Activated CD4-positive, alpha-beta T cell treated with anti-CD3 and anti-CD28 coated beads for 4 hours (primary cell): Measurements from ENCODE around the gene WBP4.
"Not testable (repeated sequence)": the region's sequence is repeated elsewhere in the genome, so short reads cannot be mapped to it uniquely, and the experiment has no call there.

Experiments
- DNase-seq, 2 donors: peaks; one replicate each; pipeline ENCODE4 v3.0.0-alpha.2; 2020

Gene WBP4, protein sequence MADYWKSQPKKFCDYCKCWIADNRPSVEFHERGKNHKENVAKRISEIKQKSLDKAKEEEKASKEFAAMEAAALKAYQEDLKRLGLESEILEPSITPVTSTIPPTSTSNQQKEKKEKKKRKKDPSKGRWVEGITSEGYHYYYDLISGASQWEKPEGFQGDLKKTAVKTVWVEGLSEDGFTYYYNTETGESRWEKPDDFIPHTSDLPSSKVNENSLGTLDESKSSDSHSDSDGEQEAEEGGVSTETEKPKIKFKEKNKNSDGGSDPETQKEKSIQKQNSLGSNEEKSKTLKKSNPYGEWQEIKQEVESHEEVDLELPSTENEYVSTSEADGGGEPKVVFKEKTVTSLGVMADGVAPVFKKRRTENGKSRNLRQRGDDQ

GRCh38 chr13:41061075-41061913 lies at the start of gene WBP4:
Gene WBP4, plus strand, starts transcription at chr13:41061509. Its CDS starts 165 bp downstream, at chr13:41061674.
- peak; percentile 86 to 91 for DNase-seq

DNA sequence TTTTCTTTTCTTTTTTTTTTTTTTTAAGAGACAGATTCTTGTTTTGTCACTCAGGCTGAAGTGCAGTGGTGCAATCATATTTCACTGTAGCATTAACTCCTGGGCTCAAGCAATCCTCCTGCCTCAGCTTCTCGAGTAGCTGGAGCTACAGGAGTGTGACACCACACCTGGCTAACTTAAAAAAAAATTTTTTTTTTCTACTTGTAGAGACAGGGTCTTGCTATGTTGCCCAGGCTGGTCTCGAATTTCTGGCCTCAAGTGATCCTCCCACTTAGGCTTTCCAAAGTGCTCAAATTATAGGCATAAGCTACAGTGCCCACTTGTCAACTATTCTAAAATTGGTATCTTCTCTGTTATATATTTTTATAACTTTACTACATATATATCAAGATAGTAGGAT lies 48.8 kb upstream of the WBP4 start:
- DNase-seq, result no peak

- no peak for DNase-seq
These were observed 47.5 kb upstream of the WBP4 start for GRCh38 chr13:41013835-41014234.

DNA sequence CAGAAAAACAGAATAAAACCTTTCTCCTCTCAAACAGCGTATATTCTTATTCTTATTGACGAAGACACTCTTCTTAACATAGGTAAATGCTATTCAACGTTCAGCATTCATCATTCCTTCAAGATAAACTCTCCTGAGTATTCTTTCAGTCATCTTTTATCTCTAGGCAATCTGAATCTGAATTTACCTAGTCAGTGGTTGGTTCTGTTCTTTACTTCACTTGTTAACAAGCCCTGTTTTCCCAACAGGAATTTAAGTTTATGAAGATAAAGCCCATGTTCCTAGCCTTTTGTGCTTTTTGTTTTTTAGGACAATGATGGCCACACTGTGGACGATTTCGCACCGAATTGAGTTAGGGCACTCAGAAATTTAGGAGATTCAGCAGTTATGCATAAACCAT lies 45.4 kb upstream of the WBP4 start:
- no peak for DNase-seq

GRCh38 chr13:41017159-41017558 lies 44.1 kb upstream of the WBP4 start:
- DNase-seq, result peak in 1 of 2 donors; percentile 13

DNA sequence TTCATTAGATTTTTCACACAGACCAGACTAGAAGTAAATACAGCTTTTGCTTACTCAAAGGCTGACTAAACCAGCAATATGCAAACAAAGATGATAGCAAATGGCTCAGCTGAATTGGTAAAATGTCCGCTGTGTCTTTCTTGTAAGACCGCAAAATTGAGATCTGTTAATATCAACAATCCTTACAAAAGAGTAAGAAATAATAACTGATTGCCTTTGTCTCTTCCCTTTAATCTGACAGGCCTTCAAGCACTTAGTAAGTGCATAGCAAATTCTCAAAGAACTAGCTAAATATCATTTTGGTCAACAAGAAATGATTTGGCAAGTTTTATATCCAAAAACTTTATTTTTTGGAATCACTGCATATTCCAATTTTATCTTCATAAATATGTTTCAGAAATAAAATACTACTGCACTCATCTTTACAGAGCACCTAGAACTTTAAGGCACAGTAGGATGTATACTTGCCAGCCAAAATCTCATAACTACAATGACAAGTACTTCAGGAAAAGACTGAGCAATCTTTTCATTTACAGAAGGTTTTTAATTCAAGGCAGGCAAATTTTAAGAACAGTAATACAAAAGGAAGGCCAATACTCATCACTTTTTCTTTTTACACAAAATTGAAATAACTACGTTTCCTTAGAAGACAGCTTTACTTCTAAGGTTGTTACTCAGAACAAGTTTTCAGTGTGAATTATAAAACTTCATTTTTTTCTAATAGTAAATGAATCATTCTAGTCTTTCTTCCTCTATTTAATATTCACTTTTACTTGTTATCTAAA lies 43.3 kb upstream of the WBP4 start:
- no peak for DNase-seq

DNA sequence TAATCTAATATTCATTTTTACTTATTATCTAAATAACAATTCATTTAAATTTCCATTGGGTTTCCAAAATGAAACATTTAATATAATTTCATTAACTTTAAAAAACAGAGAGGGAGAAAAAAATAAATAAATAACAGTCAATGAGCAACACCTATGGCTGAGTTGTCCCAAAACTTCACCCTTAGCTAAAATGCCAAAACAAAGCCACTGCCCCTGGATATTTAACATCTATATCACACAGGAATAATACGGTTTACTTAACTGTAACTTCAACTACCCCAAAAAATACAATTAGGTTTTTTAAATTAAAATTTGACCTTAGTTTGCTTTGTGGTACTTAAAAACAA lies 42.7 kb upstream of the WBP4 start:
- DNase-seq, result no peak

DNA sequence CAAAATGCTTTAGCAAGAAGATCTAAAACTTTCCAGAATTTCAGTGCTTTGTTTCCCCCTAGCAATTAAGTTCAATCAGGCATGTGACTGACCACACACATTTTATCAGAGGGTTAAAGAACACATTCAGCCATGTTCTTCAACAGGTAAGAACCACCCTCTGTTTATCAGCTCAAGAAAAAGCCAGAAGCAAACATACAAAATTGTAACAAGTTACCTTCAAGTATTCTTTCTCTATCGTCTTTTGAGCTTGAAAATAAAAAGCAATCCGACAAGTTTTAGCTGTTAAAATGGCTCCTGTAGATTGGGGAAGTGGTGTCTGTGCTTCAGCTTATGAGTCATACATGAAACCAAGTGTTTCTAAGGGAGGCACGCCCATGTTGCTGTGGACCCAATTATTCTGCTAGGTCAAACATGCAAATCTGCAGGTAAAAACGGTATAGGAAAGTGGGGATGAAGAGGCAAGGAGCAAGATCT lies 42.3 kb upstream of the WBP4 start, which contains the start of gene ELF1:
Gene ELF1 (minus strand): TSS at position 306 of the 477 bp plus-strand sequence. CDS start 37,262 bp downstream, outside the sequence.
- peak; percentile 54 to 61 for DNase-seq

GRCh38 chr13:41019578-41020347 lies 41.5 kb upstream of the WBP4 start:
- no peak for DNase-seq

GRCh38 chr13:41025518-41025917 lies 35.8 kb upstream of the WBP4 start:
- DNase-seq, result no peak

- no peak for DNase-seq
These were observed 34.5 kb upstream of the WBP4 start for GRCh38 chr13:41026788-41027187.

DNA sequence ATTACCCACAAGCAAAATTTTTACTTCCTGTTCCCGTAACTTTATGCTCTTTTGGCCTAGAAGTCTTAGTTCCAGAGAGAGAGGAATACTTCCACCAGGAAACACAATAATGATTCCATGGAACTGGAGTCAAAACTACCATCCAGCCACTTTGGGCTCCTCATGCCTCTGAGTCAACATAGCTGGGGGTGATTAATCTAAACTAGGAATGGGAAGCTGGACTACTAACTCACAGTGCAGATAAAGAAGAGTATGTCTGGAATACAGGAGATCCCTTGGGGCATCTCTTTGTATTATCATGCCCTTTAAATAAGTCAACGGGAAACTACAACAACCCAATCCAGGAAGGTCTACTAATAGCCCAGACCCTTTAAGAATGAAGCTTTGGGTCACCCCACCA lies 33.3 kb upstream of the WBP4 start:
- no peak for DNase-seq

DNA sequence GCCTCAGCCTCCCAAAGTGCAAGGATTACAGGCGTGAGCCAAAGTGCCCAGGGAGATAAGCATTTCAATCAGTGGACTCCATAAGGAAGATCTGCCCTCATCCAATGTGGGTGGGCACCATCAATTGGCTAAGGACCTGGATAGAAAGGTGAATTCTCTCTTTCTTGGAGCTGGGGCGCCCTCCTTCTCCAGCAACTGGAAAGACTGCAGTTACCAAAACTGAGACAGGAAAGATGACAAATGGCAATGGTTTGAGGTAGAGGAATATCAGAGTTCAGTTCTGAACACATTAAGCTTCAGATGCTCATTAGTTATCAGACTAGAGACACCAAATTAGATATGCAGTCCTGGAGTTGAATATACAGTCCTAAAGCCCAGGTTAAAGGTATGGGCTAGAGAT lies 31.7 kb upstream of the WBP4 start:
- DNase-seq, result no peak

GRCh38 chr13:41032691-41033376 lies 28.5 kb upstream of the WBP4 start:
- no peak for DNase-seq

DNA sequence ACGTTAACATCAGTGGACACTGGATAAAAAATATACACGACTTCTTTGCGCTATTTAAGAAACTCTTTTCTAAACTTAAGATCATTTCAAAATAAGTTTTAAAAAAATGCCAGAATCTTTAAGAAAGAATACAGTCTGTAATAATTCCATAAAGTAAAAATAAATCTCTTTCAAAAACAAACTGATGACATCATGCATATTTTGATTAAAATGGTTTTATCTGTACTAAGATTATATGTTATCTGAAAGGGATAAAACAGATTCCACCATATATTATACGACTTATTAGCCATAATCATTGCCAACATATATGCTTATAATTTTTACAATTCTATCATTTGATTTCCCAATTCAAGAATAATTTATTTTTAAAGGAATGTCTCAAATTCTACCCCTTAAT lies 26.9 kb upstream of the WBP4 start:
- no peak for DNase-seq

- DNase-seq, result no peak
These were observed 26.4 kb upstream of the WBP4 start for GRCh38 chr13:41034881-41035280.

DNA sequence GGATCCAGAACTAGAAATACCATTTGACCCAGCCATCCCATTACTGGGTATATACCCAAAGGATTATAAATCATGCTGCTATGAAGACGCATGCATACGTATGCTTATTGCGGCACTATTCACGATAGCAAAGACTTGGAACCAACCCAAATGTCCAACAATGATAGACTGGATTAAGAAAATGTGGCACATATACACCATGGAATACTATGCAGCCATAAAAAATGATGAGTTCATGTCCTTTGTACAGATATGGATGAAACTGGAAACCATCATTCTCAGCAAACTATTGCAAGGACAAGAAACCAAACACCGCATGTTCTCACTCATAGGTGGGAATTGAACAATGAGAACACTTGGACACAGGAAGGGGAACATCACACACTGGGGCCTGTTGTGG lies 24.8 kb upstream of the WBP4 start:
- not testable (repeated sequence) for DNase-seq

DNA sequence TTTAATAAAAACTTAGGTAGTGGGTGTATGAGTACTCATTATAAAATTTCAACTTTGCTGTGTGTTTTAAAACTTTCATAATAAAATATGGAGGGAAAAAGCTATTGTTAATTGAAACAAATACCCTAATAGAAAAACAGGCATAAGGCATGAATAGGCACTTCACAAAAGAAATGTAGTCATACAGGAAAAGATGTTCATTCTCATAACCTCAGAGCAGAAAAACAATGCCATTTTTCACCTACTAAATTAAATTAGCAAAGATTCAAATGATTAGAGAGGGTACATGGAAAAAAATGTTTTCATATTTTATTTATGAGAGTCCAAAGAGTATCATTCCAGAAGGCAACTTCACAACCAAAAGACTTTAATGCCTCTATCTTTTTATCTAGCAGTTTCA lies 21.6 kb upstream of the WBP4 start:
- no peak for DNase-seq

DNA sequence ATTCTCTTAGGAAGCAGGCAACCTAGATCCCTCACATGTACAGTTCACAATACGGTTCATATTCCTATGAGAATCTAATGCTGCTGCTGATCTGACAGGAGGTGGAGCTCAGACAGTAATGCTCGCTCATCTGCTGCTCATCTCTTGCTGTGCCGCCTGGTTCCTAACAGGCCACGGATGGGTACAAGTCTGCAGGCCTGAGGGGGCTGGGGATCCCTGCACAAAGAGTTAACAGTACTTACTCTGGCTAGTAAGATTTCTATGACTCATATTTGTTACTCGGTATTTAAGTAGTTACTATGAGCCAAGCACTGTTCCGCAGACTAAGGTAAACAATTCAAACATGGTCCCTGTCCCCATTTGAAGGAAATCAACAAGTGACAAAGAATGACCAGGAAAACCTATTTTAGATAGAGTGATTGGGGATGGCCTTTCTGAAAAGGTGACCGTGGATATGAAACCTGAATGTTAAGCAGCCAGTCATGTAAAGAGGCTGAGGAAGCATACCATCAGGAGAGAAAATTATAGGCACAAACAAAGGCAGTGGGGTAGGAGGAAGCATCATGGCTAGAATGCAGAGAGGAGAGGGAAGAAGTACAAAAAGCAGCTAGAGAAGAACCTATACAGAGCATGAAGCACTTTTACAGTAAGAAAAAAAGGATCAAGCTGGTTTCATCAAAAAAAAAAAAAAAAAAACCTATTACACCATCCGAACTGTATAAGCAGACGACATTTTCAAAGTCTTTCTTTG lies 20.6 kb upstream of the WBP4 start:
- no peak for DNase-seq

- not testable (repeated sequence) for DNase-seq
These were observed 18.9 kb upstream of the WBP4 start for GRCh38 chr13:41042419-41042818.

- no peak for DNase-seq
These were observed 12.7 kb upstream of the WBP4 start for GRCh38 chr13:41048640-41049039.
